ENCODE results near the gene ST3GAL3. TPM values are rescaled to one million over a fixed set of nuclear protein-coding genes. Genes with fewer than 3 reads are reported as not detected.

The ST3GAL3 gene
- total and polyA plus RNA-seq, 10 of the 15 experiments (the other 5 are each of a cell fraction or from before 2014, with no cell fraction given): 1.2 to 19.3 (median 11.0) TPM

DNA sequence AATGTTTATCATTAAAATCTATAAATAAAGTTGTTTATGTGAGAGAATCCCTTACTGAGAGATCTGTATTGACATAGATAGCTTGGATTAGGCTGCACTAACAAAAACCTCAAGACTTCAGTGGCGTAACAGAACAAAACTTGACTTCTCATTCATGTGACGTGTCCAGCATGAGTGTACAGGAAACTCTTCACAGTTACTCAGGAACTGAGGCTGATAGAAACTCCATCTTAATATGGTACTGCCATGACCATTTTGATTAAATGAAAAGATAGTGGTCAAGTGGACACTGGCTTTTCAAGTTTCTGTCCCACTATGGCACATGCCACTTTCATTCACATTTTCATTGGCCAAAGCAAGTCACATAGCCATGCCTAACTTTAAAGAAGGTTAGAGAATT, 3.7 kb downstream of the ST3GAL3 start (continued):
- TF ChIP-seq, protein P1, sequence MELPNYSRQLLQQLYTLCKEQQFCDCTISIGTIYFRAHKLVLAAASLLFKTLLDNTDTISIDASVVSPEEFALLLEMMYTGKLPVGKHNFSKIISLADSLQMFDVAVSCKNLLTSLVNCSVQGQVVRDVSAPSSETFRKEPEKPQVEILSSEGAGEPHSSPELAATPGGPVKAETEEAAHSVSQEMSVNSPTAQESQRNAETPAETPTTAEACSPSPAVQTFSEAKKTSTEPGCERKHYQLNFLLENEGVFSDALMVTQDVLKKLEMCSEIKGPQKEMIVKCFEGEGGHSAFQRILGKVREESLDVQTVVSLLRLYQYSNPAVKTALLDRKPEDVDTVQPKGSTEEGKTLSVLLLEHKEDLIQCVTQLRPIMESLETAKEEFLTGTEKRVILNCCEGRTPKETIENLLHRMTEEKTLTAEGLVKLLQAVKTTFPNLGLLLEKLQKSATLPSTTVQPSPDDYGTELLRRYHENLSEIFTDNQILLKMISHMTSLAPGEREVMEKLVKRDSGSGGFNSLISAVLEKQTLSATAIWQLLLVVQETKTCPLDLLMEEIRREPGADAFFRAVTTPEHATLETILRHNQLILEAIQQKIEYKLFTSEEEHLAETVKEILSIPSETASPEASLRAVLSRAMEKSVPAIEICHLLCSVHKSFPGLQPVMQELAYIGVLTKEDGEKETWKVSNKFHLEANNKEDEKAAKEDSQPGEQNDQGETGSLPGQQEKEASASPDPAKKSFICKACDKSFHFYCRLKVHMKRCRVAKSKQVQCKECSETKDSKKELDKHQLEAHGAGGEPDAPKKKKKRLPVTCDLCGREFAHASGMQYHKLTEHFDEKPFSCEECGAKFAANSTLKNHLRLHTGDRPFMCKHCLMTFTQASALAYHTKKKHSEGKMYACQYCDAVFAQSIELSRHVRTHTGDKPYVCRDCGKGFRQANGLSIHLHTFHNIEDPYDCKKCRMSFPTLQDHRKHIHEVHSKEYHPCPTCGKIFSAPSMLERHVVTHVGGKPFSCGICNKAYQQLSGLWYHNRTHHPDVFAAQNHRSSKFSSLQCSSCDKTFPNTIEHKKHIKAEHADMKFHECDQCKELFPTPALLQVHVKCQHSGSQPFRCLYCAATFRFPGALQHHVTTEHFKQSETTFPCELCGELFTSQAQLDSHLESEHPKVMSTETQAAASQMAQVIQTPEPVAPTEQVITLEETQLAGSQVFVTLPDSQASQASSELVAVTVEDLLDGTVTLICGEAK (IDR thresholded peaks at IDR 0.05; ENCODE audit: borderline replicate concordance): no peak
- no peak for TF ChIP-seq SP1 (IDR thresholded peaks at IDR 0.05; ENCODE audit: low read depth, low read length)

DNA sequence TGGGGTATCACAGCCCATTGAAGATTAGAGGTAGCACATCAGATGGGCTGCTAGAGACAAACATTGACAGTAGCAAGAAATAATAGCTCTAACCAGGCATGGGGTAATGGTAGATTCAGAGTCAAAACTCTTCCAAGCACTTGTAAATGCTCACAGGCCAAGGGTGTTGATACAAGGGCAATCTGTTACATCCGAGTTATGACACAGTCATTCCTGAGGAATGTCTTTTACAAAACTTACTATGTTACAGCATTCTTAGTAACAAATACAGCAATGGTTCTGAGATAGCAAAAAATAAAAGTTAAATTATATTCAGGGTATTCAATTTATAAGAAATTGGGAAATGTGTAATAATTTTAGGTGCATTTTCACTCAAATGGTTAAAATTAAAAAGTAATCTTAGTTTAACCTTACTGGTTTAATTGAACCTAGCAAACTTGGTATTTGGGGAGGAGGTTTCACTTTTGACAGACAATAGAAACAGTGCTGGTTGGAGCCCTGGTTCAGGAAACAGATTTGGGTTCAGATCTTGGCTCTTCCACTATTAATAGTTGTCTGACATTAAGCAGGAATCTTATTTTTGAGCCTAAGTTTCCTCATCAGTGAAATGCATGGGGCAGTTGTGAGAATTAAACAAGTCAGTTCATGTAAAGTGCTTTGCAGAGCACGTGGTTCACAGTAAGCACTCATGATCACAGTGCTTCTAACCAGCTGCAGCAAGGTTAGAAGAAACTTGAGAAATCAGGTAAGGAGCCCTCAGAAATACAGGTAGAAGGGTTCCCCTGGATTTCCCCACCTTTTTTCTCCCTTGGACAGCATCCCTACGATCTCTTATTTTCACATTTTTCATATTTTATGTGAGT, 4.4 kb downstream of the ST3GAL3 start:
- ChIA-PET RAD21 (ENCODE audit: unreplicated experiment) (interaction anchor here (1.5 kb wide), 1 partner anchor 52 kb away, joined by 5 read pairs; no protein-coding TSS in a partner anchor), POLR2A (no interaction called here), SMC1A (ENCODE audit: uncharacterized antibody, unreplicated experiment) (interaction anchor here (1.6 to 1.8 kb wide), 3 partner anchors 52 to 234 kb away, joined by 3 to 5 read pairs (median 5); no protein-coding TSS in a partner anchor), CTCF (interaction anchor here (0.7 to 2.0 kb wide), 3 partner anchors 58 to 179 kb away, joined by 3 to 8 read pairs (median 7); no protein-coding TSS in a partner anchor)
- in situ Hi-C loops (cut with MboI) (no loop called here), intact Hi-C loops (cut with micrococcal nuclease; ENCODE audit: unreplicated experiment) (no loop called here)
- Histone ChIP-seq H3K79me2 (ENCODE audit: control insufficient read depth, insufficient read depth, low read length) (peaks cover 24% of the 10 kb centered on the region), H3K36me3 (ENCODE audit: control insufficient read depth in 2 of 2, insufficient read depth in 2 of 2, low read length in 1 of 2) (0 out of 4 replicates have a peak, but pooled peaks cover 0 to 5% of the 10 kb centered on the region in 2 experiments), H2AFZ (ENCODE audit: control insufficient read depth, low read depth, low read length) (no peak overlapping the region), H4K20me1 (ENCODE audit: control insufficient read depth, insufficient read depth) (no peaks in the 10 kb centered on the region), H3K4me1 (ENCODE audit: control insufficient read depth, insufficient read depth, low read length) (peaks cover 3% of the 10 kb centered on the region; the same call in 1 of the 2 replicates), H3K9ac (ENCODE audit: control insufficient read depth, insufficient read depth, low read length) (no peak overlapping the region), H3K4me3 (no peak overlapping the region), H3K4me2 (ENCODE audit: control insufficient read depth, insufficient read depth) (no peak overlapping the region), H3K27ac (ENCODE audit: control insufficient read depth, insufficient read depth) (no peak overlapping the region), H3K9me3 (replicated peaks; ENCODE audit: control insufficient read depth, insufficient read depth, low read length) (no peaks in the 10 kb centered on the region), H3K27me3 (replicated peaks in 1 of 2; ENCODE audit: control insufficient read depth in 2 of 2, insufficient read depth in 2 of 2, low read length in 1 of 2) (no peaks in the 10 kb centered on the region)
- BruUV-seq (replicated peaks): no TSS peak
- no peak for DNase-seq (ENCODE audit: low read depth, low spot score)
- 99% methylated on average over 3 of the region's 3 CpGs for WGBS (ENCODE audit: insufficient coverage, insufficient replicate concordance, low lambda C conversion rate, missing lambda C conversion rate)
- FAIRE-seq: no peak
- TF ChIP-seq TAF1 (IDR thresholded peaks at IDR 0.05; ENCODE audit: borderline replicate concordance, low read depth, low read length): no peak
- no peak for TF ChIP-seq PAX8 (IDR thresholded peaks at IDR 0.05)
- TF ChIP-seq, protein P2, sequence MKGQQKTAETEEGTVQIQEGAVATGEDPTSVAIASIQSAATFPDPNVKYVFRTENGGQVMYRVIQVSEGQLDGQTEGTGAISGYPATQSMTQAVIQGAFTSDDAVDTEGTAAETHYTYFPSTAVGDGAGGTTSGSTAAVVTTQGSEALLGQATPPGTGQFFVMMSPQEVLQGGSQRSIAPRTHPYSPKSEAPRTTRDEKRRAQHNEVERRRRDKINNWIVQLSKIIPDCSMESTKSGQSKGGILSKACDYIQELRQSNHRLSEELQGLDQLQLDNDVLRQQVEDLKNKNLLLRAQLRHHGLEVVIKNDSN (IDR thresholded peaks at IDR 0.05; ENCODE audit: borderline replicate concordance, extremely low read length, insufficient read depth, low read depth, low read length): no peak
- TF ChIP-seq, protein P3, sequence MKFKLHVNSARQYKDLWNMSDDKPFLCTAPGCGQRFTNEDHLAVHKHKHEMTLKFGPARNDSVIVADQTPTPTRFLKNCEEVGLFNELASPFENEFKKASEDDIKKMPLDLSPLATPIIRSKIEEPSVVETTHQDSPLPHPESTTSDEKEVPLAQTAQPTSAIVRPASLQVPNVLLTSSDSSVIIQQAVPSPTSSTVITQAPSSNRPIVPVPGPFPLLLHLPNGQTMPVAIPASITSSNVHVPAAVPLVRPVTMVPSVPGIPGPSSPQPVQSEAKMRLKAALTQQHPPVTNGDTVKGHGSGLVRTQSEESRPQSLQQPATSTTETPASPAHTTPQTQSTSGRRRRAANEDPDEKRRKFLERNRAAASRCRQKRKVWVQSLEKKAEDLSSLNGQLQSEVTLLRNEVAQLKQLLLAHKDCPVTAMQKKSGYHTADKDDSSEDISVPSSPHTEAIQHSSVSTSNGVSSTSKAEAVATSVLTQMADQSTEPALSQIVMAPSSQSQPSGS (IDR thresholded peaks at IDR 0.05; ENCODE audit: low read length): no peak
- no peak for TF ChIP-seq FOXK2 (IDR thresholded peaks at IDR 0.05)
- no peak for TF ChIP-seq MTA2 (IDR thresholded peaks at IDR 0.05; ENCODE audit: low read depth)
- TF ChIP-seq CHD1 (IDR thresholded peaks at IDR 0.05; ENCODE audit: low read depth, low read length): no peak
- TF ChIP-seq WRNIP1 (IDR thresholded peaks at IDR 0.05; ENCODE audit: borderline replicate concordance, low read depth, low read length): no peak
- no peak for TF ChIP-seq CBX3 (IDR thresholded peaks at IDR 0.05; ENCODE audit: borderline replicate concordance, low read depth)
- TF ChIP-seq NFYA (IDR thresholded peaks at IDR 0.05; ENCODE audit: borderline replicate concordance, low read depth, low read length): no peak
- TF ChIP-seq NFIC (IDR thresholded peaks at IDR 0.05; ENCODE audit: low read depth, low read length): no peak
- TF ChIP-seq TARDBP (IDR thresholded peaks at IDR 0.05; ENCODE audit: borderline replicate concordance): no peak
- TF ChIP-seq JUND (IDR thresholded peaks at IDR 0.05; ENCODE audit: low read depth, low read length): no peak
- no peak for ATAC-seq

All from GM12878 (cell line).